Urinary bladder (tissue), 4 donors: ENCODE data around the gene NR2C1. TPM values are rescaled to one million over a fixed set of nuclear protein-coding genes. Genes with fewer than 3 reads are reported as not detected.
A peak's percentile ranks its signal among the peaks of the same experiment; 100 is the strongest.
"Not testable (repeated sequence)": the region's sequence is repeated elsewhere in the genome, so short reads cannot be mapped to it uniquely, and the experiment has no call there.

ENCODE experiments used
- DNase-seq: peaks from one replicate; pipeline ENCODE4 v3.0.0-alpha.2; 2015; ENCODE audit errors: extremely low spot score
- H3K27ac ChIP-seq: one replicate; pipeline ENCODE4 v1.5.1; 2013; ENCODE audit warnings: low read depth, mild to moderate bottlenecking, moderate library complexity
- H3K36me3 ChIP-seq: one replicate; pipeline ENCODE4 v1.6.1; 2013; ENCODE audit warnings: mild to moderate bottlenecking, moderate library complexity; ENCODE audit not compliant: insufficient read depth
- H3K4me1 ChIP-seq: one replicate; pipeline ENCODE4 v1.6.1; 2013; ENCODE audit warnings: mild to moderate bottlenecking, moderate library complexity; ENCODE audit not compliant: insufficient read depth
- H3K4me3 ChIP-seq: one replicate; pipeline ENCODE4 v1.5.1; 2013; ENCODE audit warnings: low read depth, low read length
- WGBS: extraction: QIAGEN DNeasy Blood & Tissue Kit; methylation state at CpG from one replicate; pipeline ENCODE4 v1.1.7; 2013; 5-methylcytosine and 5-hydroxymethylcytosine counted together
- polyA plus RNA-seq: library from polyadenylated mRNA; stranded (reverse); fragments of 200-250 nt; gene quantifications from one replicate; pipeline ENCODE4 v1.2.3, GENCODE V29; 2013
- total RNA-seq: library from RNA; depleted of rRNA; stranded (reverse); fragments of >200 nt; gene quantifications from one replicate; pipeline ENCODE4 v1.2.3, GENCODE V29; 2014
- donor health status: healthy with polysubstance abuse.
- donor health status: healthy.

Gene NR2C1
- total and polyA plus RNA-seq, 2 donors: 16.5 to 84.3 TPM

DNA sequence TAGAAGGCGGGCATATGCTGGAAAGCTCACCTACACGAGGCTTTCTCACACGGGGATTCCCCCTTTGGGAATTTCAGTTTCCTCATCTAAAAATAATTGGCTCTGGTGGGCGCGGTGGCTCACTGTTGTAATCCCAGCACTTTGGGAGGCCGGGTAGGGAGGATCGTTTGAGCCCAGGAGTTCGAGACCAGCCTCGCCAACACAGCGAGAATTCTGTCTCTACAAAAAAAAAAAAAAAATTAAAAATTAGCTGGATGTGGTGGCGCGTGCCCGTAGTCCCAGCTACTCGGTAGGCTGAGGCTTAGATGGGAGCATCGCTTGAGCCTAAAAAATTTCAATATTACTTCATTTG lies 69.5 kb downstream of the NR2C1 start:
- H3K4me3 ChIP-seq: peak overlapping the region; percentile 83
- no peaks in the 10 kb centered on the region for H3K36me3 ChIP-seq
- no peak for DNase-seq
- H3K27ac ChIP-seq: peak overlapping the region; percentile 59
- WGBS: 69% methylated on average over 15 of the region's 15 CpGs
- no peaks in the 10 kb centered on the region for H3K4me1 ChIP-seq

DNA sequence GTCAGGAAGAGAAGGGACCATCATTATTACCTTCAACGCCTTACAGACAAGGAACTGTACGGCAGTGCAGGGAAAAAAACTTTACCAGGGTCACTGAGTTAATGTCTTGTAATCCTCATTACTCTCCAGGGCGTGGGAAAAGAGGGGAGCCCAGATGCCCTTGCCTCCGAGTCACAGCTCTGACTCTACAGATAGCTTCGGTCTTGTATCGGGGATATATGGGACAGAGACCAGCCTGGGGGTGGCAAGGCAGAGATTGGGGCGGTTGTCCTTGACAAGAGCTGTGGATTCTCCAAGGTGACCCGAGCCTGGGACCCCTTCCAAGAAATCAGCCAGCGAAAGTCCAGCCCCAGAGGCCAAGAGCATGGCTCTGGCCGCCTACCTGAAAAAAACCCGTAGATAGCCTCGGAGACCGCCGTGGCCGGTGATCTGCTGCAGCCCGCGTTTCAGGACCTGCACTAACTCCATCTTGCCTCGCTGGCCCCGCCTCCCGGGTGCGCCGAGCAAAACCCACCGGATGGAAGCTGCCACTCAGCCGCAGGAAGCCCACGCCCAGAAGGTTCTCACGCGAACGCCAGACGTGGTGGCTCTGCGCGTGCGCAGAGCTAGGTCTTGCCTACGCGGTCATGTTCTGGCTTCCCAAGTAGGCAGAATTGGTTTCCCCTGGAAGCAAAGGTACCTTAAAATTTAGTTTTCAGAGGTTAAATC lies 70.1 kb downstream of the NR2C1 start, which contains the start of gene NDUFA12:
TSS of gene NDUFA12 (minus strand) at position 485 of the 708 bp plus-strand sequence. CDS start at position 468, 17 bp downstream.
- no peaks in the 10 kb centered on the region for H3K4me1 ChIP-seq
- H3K4me3 ChIP-seq: peak within 1 kb of the TSS; percentile 83
- under 1% methylated on average over 34 of the region's 34 CpGs for WGBS
- H3K36me3 ChIP-seq: no peaks in the 10 kb centered on the region
- peak within 1 kb of the TSS; percentile 87 for H3K27ac ChIP-seq
- peak; percentile 89 for DNase-seq

DNA sequence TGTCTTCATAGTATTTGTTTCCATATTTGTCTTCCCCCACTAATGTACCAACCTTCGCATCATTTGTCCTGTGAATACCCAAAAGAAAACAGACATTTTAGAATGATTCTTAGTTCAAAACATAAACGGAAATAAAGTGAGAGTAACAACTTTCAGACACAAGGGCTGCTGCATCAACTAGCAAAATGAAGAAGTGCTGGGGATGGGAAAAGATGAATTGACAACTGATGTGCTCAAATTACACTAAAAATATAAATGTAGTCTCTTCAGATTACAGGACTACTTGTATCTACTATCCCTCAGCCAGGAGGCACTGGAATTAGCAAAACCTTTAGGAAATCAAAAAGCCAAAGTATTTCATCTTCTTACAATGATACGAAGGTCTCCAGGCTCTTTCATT lies 70.7 kb downstream of the NR2C1 start:
- Histone ChIP-seq H3K36me3 (no peaks in the 10 kb centered on the region), H3K27ac (no peak overlapping the region), H3K4me1 (no peaks in the 10 kb centered on the region), H3K4me3 (peak overlapping the region; percentile 83)
- WGBS: 25% methylated on average over 3 of the region's 3 CpGs
- DNase-seq: no peak

DNA sequence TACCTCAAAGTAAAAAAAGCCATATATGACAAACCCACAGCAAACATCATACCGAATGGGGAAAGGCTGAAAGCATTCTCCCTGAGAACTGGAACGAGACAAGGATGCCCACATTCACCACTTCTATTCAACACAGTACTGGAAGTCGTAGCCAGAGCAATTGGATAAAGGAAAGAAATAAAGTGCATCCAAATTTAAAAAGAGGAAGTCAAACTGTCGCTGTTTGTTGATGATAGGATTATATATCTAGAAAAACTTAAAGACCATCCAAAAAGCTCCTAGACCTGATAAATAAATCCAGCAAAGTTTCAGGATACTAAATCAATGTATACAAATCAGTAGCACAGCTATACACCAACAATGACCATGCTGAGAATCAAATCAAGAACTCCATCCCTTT lies 75.1 kb downstream of the NR2C1 start:
- DNase-seq: no peak
- Histone ChIP-seq H3K27ac (no peak overlapping the region), H3K4me3 (no peak overlapping the region), H3K4me1 (no peaks in the 10 kb centered on the region), H3K36me3 (peaks cover 1% of the 10 kb centered on the region)
- WGBS: 48% methylated on average over 4 of the region's 4 CpGs

DNA sequence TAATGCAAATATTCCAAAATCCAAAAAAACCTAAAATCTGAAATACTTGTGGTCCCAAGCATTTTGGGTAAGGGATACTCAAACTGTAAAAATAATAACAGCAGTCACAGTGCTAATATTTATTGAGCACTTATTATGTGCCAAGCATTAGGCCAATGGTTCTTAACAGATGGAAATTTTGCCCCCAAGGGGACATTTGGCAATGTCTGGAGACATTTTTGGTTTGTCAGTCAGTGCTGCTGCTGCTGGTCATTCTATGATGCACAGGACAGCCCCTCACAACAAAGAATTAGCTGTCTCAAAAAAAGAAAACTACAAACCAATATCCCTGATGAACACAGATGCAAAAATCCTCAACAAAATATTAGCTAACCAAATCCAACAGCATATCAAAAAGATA lies 75.7 kb downstream of the NR2C1 start:
- Histone ChIP-seq H3K4me3 (no peak overlapping the region), H3K27ac (no peak overlapping the region), H3K36me3 (peaks cover 1% of the 10 kb centered on the region), H3K4me1 (no peaks in the 10 kb centered on the region)
- DNase-seq: no peak

DNA sequence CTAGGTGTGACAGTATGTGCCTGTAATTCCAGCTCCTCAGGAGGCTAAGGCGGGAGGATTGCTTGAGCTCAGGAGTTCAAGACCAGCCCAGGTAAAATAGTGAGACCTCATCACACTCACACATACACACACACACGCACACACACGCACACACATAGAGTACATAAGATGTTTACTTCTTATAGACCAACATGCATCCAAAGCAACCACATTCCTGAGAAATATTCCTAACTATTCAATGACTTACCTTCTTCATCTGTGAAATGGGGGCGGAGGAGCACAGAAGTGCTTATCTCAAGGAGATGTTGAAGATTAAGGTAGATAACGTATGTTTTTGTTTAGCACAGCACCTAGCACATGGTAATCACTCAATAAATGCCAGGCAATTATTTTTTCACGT lies 76.4 kb downstream of the NR2C1 start:
- DNase-seq: no peak
- Histone ChIP-seq H3K4me3 (no peak overlapping the region), H3K4me1 (no peaks in the 10 kb centered on the region), H3K36me3 (peaks cover 1% of the 10 kb centered on the region), H3K27ac (no peak overlapping the region)
- WGBS: 93% methylated on average over 6 of the region's 6 CpGs

DNA sequence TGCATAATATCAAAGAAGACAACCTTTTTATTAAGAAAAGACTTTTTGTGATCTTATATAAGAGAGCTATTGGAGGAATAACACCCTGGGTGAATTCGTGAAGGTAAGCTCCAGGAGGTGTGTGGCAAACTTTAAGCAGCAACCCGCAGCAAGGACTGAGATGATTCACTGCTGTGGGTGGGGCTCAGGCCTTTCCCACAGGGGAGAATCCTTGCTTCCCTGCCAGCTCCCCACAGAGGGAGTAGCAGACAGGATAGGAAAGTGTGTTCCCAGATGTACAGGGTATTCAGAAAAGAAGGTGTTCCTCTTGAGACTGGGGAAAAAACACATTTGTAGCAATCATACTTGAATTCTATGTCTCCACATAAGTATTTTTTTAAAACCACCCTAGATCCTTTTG lies 79.1 kb downstream of the NR2C1 start:
- peaks cover 1% of the 10 kb centered on the region for H3K36me3 ChIP-seq

DNA sequence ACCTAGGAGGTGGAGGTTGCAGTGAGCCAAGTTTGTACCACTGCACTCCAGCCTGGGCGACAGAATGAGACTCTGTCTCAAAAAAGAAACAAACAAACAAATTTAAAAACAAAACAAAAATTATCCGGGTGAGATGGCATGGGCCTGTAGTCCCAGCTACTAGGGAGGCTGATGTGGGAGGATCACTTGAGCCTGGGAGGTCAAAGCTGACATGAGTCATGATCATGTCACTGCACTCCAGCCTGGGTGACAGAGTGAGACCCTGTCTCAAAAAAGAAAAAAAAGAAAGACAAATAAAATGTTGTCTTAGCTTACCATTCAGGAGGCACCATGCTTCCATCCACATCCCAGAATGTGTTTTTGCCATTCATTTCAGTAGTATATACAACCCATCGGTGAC lies 79.6 kb downstream of the NR2C1 start:
- not testable (repeated sequence) for H3K4me3 ChIP-seq, H3K27ac ChIP-seq, DNase-seq, H3K4me1 ChIP-seq, H3K36me3 ChIP-seq
- WGBS: 65% methylated on average over 3 of the region's 3 CpGs

More for the DNA sequence above, 79.1 kb downstream of the NR2C1 start:
- H3K27ac ChIP-seq: no peak overlapping the region
- H3K4me3 ChIP-seq: no peak overlapping the region
- H3K4me1 ChIP-seq: no peaks in the 10 kb centered on the region
- 80% methylated on average over 2 of the region's 2 CpGs for WGBS
- no peak for DNase-seq

DNA sequence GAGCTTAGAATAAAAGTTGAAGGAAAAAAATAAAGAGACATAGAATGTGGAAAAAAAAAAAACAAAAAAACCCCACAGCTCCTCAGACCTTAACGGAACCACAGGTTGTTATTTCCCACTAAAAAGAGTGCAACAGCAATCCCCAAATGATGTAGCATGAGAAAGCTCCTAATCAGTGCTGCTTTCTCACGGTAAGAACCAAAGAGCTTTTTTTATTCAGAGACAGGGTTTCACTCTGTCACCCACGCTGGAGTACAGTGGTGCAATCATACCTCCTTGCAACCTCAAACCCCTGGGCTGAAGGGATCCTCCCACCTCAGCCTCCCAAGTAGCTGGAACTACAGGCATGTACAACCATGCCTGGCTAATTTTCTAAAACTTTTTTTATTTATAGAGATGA lies 83.2 kb downstream of the NR2C1 start:
- H3K4me1 ChIP-seq: no peaks in the 10 kb centered on the region
- WGBS: 89% methylated on average over 3 of the region's 3 CpGs
- DNase-seq: no peak
- H3K4me3 ChIP-seq: no peak overlapping the region
- H3K27ac ChIP-seq: no peak overlapping the region
- peaks cover 1% of the 10 kb centered on the region for H3K36me3 ChIP-seq

DNA sequence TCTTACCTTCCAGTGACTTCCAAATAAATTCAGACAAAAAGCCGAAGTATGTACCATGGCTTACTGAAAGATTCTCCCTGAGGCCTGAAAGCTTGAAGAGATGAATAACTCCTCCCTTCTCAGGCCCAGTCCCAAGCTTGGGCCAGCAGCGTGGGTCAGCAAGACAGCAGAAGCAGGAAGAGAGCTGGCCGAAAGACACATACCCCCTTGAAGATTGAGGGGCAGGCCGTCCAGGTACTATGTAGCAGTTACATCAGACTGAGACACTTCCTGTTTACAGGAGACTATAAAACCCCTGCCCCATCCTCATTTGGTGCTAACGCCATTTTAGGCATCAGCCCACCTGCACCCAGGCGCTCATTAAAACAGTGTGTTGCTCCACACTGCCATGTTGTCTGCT lies 84.9 kb downstream of the NR2C1 start:
- Histone ChIP-seq H3K4me3 (no peak overlapping the region), H3K36me3 (peaks cover 2% of the 10 kb centered on the region), H3K4me1 (no peaks in the 10 kb centered on the region), H3K27ac (no peak overlapping the region)
- 59% methylated on average over 6 of the region's 6 CpGs for WGBS
- DNase-seq: no peak

DNA sequence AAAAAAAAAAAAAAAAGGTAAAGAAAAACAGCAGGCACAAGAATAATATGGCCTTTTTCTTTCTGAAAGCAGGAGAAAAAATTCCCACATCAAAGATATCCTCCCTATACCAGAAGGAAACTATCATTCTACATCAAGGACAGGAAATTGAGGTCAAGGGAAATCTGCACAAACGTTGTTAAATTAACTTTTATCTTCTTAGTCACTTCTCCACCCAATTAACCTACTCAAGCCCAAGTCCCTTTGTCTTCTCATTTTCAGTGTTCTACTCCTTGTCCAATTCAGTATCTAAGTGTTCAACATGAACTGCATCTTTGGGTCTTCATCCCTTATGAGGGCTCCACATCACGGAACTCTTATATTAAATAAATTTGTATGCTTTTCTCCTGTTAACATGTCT lies 85.6 kb downstream of the NR2C1 start:
- H3K36me3 ChIP-seq: peaks cover 2% of the 10 kb centered on the region
- no peak overlapping the region for H3K27ac ChIP-seq
- no peak for DNase-seq
- 58% methylated on average over 2 of the region's 2 CpGs for WGBS
- H3K4me1 ChIP-seq: no peaks in the 10 kb centered on the region
- no peak overlapping the region for H3K4me3 ChIP-seq

DNA sequence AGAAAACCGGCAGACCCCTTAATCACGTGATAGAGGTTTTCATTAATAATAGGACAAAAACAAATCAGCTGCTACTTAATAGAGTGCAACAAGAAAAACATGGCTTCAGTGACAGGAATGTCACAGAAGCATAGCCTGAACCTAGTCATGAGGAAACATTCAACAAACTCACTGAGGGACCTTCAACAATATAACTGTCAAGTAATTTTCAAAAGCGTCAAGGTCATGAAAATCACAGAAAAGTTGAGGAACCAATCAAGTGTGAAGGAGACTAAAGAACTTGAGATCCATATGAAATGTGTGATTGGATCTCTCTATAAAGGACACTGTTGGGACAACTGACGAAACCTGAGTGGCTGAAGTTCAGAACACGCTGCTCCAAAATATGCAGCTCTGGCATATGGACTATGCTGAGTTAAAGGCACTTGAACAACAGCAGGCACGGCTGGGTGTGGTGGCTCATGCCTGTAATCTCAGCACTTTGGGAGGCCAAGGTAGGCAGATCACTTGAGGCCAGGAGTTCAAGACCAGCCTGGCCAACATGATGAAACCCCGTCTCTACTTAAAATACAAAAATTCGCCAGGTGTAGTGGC lies 86.2 kb downstream of the NR2C1 start:
- H3K4me1 ChIP-seq: no peaks in the 10 kb centered on the region
- DNase-seq: no peak
- WGBS: 93% methylated on average over 8 of the region's 8 CpGs
- H3K4me3 ChIP-seq: no peak overlapping the region
- peaks cover 2% of the 10 kb centered on the region for H3K36me3 ChIP-seq
- no peak overlapping the region for H3K27ac ChIP-seq

DNA sequence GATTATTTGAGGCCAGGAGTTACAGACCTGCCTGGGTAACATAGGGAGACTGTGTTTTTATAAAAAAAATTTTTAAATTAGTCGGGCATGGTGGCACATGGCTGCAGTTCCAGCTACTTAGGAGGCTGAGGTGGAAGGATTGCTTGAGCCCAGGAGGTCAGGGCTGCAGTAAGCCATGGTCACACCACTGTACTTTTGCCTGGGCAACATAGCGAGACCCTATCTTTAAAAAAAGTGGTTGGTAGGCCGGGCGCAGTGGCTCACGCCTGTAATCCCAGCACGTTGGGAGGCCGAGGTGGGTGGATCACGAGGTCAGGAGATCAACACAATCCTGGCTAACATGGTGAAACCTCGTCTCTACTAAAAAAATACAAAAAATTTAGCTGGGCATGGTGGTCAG lies 88.3 kb downstream of the NR2C1 start:
- WGBS: 85% methylated on average over 9 of the region's 9 CpGs
- not testable (repeated sequence) for H3K4me3 ChIP-seq, H3K36me3 ChIP-seq, H3K27ac ChIP-seq, DNase-seq, H3K4me1 ChIP-seq

DNA sequence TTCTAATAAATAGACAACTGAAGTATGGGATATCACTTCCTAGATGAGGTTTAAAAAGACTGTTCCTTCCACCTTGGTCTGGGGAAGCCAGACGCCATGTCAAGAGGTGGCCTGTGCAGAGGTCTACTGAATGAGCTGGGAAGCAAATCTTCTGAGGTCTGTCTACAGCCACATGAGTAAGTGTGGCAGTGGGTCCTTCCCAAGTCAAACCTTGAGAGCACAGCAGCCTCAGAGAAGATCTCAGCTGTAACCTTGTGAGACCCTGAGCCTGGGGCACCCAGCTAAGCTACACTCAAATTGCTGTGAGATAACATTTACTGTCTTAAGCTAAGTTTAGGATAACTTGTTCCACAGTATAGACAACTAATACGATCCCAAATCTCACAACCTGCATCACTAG lies 90.1 kb downstream of the NR2C1 start:
- peaks cover 2% of the 10 kb centered on the region for H3K36me3 ChIP-seq
- H3K27ac ChIP-seq: no peak overlapping the region
- H3K4me1 ChIP-seq: no peaks in the 10 kb centered on the region
- WGBS: 94% methylated on average over 2 of the region's 2 CpGs
- no peak for DNase-seq
- H3K4me3 ChIP-seq: no peak overlapping the region
